WTC11 (cell line): Measurements from ENCODE around the gene ARHGEF25.

ENCODE experiments used
- ARID4B ChIP-seq: sonication (generic); formaldehyde crosslinking; IDR thresholded peaks from 2 replicates; pipeline ENCODE4 v1.8.0; 2023; ENCODE audit warnings: missing genetic modification reagents, mild to moderate bottlenecking, borderline replicate concordance
- CREM ChIP-seq: sonication (generic); formaldehyde crosslinking; IDR thresholded peaks from 2 replicates; pipeline ENCODE4 v1.8.1; 2022; ENCODE audit warnings: mild to moderate bottlenecking, missing genetic modification reagents, moderate library complexity
- CTCF ChIP-seq: fragments of 200-600 bp; IDR thresholded peaks from 2 replicates; pipeline ENCODE4 v1.8.0; 2022; ENCODE audit warnings: antibody characterized with exemption
- E2F5 ChIP-seq: sonication (generic); formaldehyde crosslinking; IDR thresholded peaks from 2 replicates; pipeline ENCODE4 v1.8.1; 2022; ENCODE audit warnings: mild to moderate bottlenecking, moderate library complexity, missing genetic modification reagents
- MXD4 ChIP-seq: fragments of 250-450 bp; sonication (Bioruptor Pico); IDR thresholded peaks from 2 replicates; pipeline ENCODE4 v1.8.0; 2021; ENCODE audit warnings: mild to moderate bottlenecking, moderate library complexity, borderline replicate concordance
- NFYB ChIP-seq: sonication (generic); formaldehyde crosslinking; conservative IDR thresholded peaks from 2 replicates; pipeline ENCODE4 v1.8.0; 2022; ENCODE audit warnings: low read depth, missing genetic modification reagents
- TF ChIP-seq, protein P1 (sequence below): sonication (generic); formaldehyde crosslinking; IDR thresholded peaks from 2 replicates; pipeline ENCODE4 v1.8.1; 2022; ENCODE audit warnings: missing genetic modification reagents, borderline replicate concordance

DNA sequence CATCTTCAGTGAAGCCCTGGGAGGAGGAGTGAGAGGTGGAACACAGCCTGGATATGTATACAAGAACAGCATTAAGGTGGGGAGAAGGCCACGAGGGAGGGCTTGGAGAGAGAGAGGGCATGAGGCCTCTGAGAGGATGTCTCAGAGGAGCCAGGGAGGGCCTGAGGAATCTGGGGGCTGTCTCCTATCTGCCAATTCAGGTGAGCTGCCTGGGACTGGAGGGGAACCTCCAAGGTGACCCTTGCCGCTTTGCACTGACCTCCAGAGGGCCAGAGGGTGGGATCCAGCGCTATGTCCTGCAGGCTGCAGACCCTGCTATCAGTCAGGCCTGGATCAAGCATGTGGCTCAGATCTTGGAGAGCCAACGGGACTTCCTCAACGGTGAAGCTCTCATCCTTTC is 4.4 kb downstream of the ARHGEF25 start:
- TF ChIP-seq CTCF (no peak), CREM (CRISPR knock-in tag) (no peak), ARID4B (CRISPR knock-in tag) (no peak), MXD4 (no peak), NFYB (CRISPR knock-in tag) (no peak), E2F5 (no peak)
- TF ChIP-seq, protein P1, sequence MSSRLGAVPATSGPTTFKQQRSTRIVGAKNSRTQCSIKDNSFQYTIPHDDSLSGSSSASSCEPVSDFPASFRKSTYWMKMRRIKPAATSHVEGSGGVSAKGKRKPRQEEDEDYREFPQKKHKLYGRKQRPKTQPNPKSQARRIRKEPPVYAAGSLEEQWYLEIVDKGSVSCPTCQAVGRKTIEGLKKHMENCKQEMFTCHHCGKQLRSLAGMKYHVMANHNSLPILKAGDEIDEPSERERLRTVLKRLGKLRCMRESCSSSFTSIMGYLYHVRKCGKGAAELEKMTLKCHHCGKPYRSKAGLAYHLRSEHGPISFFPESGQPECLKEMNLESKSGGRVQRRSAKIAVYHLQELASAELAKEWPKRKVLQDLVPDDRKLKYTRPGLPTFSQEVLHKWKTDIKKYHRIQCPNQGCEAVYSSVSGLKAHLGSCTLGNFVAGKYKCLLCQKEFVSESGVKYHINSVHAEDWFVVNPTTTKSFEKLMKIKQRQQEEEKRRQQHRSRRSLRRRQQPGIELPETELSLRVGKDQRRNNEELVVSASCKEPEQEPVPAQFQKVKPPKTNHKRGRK (CRISPR knock-in tag) = no peak
